GM21576 (cell line): ENCODE results near the gene KATNAL1.

Experiments used
- ATAC-seq: cut with Tn5 transposase; IDR thresholded peaks from one replicate; pipeline ENCODE4 v1.9.1; 2021; ENCODE audit warnings: mild to moderate bottlenecking, moderate library complexity; ENCODE audit not compliant: unreplicated experiment

The KATNAL1 gene

GRCh38 chr13:30333616-30334015 is 26.3 kb upstream of the KATNAL1 start:
- ATAC-seq = no peak

GRCh38 chr13:30332456-30333143 is 25.2 kb upstream of the KATNAL1 start:
- ATAC-seq = peak; percentile 58

GRCh38 chr13:30331331-30331771 is 24.0 kb upstream of the KATNAL1 start:
- ATAC-seq = no peak

GRCh38 chr13:30329009-30329585 is 21.7 kb upstream of the KATNAL1 start:
- ATAC-seq = no peak

GRCh38 chr13:30325668-30326067 is 18.3 kb upstream of the KATNAL1 start:
- no peak for ATAC-seq

DNA sequence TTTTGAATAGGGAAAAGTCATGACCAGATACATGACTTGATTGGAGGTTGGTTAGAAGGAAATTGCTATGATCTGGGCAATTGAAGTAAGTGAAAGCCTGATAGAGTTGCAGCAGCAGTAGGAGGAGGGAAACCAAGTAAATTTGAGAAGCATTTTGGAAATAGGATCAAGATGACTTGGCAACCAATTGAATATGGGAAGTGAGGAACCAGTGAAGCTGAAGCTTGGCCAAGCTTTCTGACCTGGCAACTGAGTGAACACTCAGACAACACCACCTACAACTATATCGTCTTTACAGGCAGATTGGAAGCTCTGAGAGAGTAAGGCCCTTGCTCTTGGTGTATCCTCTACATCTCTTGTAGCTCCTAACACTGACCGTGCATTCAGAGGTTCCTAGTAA is 16.2 kb upstream of the KATNAL1 start:
- ATAC-seq = no peak

DNA sequence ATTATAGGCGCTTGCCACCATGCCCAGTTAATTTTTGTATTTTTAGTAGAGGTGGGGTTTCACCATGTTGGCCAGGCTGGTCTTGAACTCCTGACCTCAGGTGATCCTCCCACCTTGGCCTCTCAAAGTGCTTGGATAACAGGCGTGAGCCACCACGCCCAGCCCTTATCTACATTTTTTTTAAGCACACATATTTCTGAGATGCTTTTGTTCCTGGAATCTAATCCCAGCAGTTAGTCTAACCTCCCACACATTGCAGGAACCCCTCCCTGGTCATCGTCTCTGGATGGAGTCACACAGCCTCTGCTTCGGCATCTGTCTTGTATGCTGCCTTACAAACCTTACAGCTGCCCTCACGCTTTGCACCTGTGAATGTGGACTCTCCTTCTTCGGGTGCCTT is 15.1 kb upstream of the KATNAL1 start:
- no peak for ATAC-seq

GRCh38 chr13:30321256-30321655 is 13.9 kb upstream of the KATNAL1 start:
- no peak for ATAC-seq

GRCh38 chr13:30319655-30320054 is 12.3 kb upstream of the KATNAL1 start:
- ATAC-seq = no peak

DNA sequence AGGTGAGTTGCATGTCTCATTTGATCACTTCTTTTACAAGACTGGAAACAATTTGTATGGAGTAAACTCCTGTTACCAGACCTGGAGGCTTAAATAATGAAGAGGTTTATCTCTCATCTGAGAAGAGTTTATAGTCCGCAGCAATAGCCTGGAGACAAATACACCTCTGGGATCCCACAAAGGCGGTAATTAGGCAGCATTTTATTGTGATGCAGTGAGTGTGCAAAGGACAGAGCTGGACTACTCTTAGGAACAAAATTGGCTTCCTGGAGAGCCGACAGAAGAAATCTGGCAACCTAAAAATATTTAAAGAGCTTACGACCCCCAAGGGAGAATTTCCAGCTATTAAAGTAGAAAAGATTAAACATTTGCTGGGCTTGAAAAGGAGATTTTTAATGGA is 11.8 kb upstream of the KATNAL1 start:
- no peak for ATAC-seq

DNA sequence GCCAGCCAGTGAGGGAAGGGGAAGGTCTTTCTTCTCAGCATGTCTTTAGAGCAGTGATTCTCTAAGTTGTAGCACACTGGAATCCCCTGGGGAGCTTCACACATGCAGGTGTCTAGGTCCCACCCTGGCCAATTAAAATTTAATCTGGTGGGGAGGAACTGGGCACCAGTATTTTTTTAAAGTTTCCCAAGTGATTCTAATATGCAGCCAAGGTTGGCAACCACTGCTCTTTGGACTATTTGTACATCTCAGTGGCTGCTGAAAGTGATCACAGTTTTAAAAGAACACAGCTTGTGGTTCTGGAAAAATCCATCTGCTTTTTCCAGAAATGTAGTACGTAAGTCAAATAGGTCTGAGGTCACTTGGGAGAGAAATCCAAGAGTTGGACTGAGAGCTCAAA is 10.7 kb upstream of the KATNAL1 start:
- no peak for ATAC-seq

DNA sequence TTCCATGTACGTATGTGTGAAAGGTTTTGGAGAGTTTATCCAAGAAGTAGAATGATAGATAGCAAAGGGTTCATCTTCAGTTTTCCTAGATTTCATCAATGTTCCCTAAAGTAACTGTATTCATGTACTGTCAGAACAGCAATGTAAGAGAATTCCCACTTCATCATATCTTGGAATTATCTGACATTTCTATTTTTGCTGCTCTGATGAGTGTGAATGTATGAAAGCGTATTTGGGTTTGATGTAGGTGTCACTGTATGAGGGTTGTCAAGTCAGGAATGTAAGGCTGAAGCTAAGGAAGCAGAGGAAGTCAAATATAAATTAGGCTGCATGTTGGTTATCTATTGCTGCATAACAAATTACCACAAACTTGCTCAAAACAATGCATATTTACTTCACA is 7.2 kb upstream of the KATNAL1 start:
- no peak for ATAC-seq

DNA sequence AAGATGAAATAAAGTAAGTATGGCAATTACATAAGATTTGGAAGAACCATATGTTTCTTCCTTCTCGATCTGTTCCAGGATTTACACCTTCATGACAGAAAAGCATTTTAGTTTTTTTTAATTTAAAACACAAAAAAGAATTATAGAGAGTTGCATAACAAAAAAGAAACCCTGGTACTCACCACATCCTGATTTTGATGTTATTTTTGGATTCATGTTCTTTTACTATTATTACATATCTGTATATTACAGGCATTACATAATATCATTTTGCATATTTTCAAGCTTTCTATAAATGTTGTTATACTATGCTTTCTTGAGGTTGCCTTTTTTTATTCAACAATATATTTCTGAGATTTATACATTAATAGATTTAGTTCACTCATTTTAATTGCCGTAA is 6.7 kb upstream of the KATNAL1 start:
- ATAC-seq = no peak

DNA sequence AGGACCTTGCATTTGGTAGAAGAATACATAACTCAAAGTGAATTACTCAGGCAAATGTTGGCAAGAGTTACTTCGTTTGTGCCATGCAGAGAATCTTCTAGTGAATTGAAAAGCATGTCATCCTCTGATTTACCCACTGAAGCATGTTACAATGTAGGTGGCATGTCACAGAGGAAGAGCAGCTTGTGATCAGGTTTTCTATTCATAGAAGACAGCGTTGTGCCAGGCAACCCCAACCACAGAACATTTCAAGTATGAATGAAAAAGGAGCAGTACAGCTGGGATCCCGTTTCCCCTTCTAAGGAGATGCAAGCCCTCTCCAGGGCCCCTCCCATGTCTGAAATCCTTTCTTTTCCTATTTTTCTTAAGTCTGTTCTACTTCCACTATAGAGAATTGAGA is 6.0 kb upstream of the KATNAL1 start:
- no peak for ATAC-seq

DNA sequence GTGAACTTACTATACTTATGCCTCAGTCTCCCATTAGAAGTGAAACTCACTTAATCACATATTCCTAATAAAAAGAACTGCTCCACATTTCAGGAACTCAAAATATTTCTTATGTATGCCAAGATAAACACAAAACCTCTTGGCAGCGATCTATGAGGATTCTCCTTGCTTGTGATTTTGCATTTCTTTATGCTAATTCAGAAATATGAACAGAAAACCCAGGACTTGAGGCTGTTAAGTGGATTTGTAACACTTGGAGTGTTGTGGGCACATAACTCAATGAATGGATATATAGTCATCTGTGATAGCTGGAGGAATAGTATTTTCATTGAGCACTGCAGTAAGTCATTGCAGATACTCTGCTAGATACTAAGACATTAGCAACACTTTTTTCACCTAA is 5.6 kb upstream of the KATNAL1 start:
- no peak for ATAC-seq

DNA sequence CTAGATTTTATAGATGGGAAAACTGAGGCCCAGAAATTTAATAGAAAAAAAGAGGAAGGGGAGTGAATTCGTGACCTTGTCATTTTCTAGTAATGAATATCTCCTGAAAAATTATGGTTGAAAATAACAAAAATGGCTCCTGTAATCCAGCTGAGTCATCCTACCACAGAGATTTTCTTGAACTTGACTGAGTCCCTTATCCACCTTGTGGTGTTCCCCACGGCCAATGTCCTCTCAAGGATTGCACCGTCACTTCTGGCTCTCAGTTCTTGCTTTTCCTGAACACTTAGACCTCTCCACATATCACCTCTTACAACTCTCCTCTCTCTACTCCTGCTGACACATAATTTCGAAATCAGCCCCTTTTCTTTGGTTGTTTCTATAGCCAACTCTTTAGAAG is 1.2 kb upstream of the KATNAL1 start:
- no peak for ATAC-seq

GRCh38 chr13:30307971-30308290 is 580 bp upstream of the KATNAL1 start:
- ATAC-seq = no peak

DNA sequence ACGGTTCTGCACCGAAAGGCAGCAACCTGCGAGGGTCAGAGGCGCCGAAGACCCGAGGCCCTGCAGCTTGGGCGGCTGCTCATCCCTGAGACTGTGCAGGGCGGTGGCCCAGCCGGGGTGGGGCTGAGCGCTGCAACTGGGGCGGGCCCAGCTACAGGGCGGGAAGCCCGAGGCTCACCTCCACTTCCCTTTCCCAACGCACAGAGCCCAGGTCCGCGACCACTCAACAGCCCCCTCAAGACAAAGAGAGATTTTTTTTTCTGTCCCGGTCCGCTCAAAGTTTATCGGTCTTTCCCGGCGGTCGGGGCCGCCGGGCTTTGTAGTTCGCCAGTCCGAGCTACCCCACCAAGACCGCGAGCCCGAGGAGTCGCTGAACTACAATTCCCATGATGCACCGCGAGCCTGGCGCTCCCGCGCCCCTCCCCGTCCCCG is 573 bp downstream of the KATNAL1 start:
- ATAC-seq = peak; percentile 80

GRCh38 chr13:30305456-30305970 is 1.8 kb downstream of the KATNAL1 start:
- no peak for ATAC-seq

DNA sequence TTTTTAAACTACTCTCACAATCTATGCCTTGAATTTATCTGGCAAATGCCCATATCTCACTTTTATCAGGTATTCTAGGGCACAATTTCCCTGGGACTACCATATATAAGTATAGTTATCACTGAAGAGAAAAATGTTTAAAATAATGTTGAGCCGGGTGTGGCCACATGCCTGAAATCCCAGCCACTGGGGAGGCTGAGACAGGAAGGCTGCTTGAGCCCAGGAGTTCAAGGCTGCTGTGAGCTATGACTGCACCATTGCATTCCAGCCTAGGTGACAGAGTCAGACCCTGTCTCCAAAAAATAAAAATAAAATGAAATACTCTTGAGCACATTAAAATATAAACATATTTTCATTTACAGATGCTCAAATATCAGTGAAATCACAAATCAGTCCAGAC is 4.1 kb downstream of the KATNAL1 start:
- ATAC-seq = no peak

DNA sequence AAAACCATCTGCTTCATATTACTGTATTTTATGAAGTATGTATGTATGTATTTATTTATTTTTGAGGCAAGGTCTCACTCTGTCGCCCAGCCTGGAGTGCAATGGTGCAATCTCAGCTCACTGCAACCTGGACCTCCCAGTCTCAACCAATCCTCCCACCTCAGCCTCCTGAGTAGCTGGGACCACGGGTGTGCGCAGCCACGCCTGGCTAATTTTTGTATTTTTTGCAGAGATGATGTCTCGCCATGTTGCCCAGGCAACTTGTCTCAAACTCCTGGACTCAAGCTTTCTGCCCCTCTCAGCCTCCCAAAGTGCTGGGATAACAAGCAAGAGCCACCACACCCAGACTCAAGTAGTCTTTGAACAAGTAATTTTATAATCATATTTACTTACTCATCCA is 5.5 kb downstream of the KATNAL1 start:
- no peak for ATAC-seq

DNA sequence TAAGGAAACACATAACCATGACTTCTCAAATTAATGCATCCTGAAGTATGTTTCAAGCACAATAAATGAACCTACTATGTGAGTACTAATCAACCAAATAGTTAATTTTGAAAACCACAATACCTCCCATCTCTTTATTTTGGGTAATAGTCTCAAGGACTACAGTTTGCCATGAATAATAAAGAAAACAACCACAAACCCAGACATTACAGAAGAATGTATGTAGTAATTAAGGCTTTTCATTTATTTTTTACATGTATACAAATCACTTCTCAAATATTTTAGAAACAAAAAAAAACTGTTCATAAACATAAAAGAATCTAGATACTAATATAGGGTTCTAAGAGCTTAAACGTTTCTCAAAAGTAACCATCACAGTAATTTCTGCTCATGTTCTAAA is 6.8 kb downstream of the KATNAL1 start:
- ATAC-seq = no peak

- ATAC-seq = no peak
Measured at GRCh38 chr13:30299786-30300185, 7.6 kb downstream of the KATNAL1 start.
